Heart right ventricle (tissue), 16 donors: Measurements from ENCODE around the gene CELA1. TPM values are rescaled to one million over a fixed set of nuclear protein-coding genes. Genes with fewer than 3 reads are reported as not detected.

Source experiments
- ATAC-seq, 8 donors: fragments of 200-7000 bp; cut with Tn5 transposase; one replicate each; pipeline ENCODE4 v1.9.1; 2020; ENCODE audit warnings: mild to moderate bottlenecking in 8 of 8, moderate library complexity in 8 of 8, moderate number of reproducible peaks in 1 of 8
- DNase-seq, 2 donors: peaks; one replicate each; pipeline ENCODE4 v3.0.0-alpha.2; 2020
- H3K27ac ChIP-seq, 10 donors: fragments of 200-600 bp; sonication (generic) in 2 of 10; one replicate each; pipeline versions ENCODE4 v1.5.0 to v1.8.0; 2020 to 2022; ENCODE audit warnings: mild to moderate bottlenecking in 3 of 10
- H3K27me3 ChIP-seq, 7 donors: fragments of 200-600 bp; one replicate each; pipeline ENCODE4 v1.8.0; 2021 to 2022; ENCODE audit warnings: mild to moderate bottlenecking in 2 of 7
- H3K36me3 ChIP-seq, 9 donors: fragments of 200-600 bp; sonication (generic) in 1 of 9; one replicate each; pipeline versions ENCODE4 v1.5.0 to v1.8.0; 2020 to 2022; ENCODE audit warnings: mild to moderate bottlenecking in 2 of 9
- H3K4me1 ChIP-seq, 9 donors: fragments of 200-600 bp; sonication (generic) in 1 of 9; one replicate each; pipeline versions ENCODE4 v1.5.0 to v1.8.0; 2020 to 2022; ENCODE audit warnings: mild to moderate bottlenecking in 4 of 9
- H3K4me3 ChIP-seq, 10 donors: fragments of 200-600 bp; sonication (generic) in 2 of 10; one replicate each; pipeline versions ENCODE4 v1.5.0 to v1.8.0; 2020 to 2022; ENCODE audit warnings: mild to moderate bottlenecking in 7 of 10, moderate library complexity in 2 of 10
- H3K9me3 ChIP-seq, 11 donors: fragments of 200-600 bp in 10 of 11; sonication (generic) in 2 of 11; one replicate each; pipeline versions ENCODE4 v1.5.0 to v1.8.0; 2013 to 2022; ENCODE audit warnings: mild to moderate bottlenecking in 2 of 11, control low read depth in 1 of 11, moderate library complexity in 1 of 11
- WGBS, 2 donors: extraction: QIAGEN DNeasy Blood & Tissue Kit; methylation state at CpG; one replicate each; pipeline ENCODE4 v1.1.7; 2013; ENCODE audit warnings: inconsistent platforms in 1 of 2; 5-methylcytosine and 5-hydroxymethylcytosine counted together
- intact Hi-C, 10 donors: fragments of 100-400 bp; cut with DNase I; formaldehyde crosslinking; loops; one replicate each; pipeline versions ENCODE4 v1.11.1 to v1.14.2; 2022
- polyA plus RNA-seq, 2 donors: library from polyadenylated mRNA; stranded (reverse); fragments of 200-250 nt; gene quantifications; one replicate each; pipeline ENCODE4 v1.2.3, GENCODE V29; 2013
- total RNA-seq, 10 donors: library from RNA; stranded (reverse); fragmentation: NEBNext Ultra II Directional in 3 of 10; extraction: Animal tissue kit (Norgen Biotek cat#: 25700) in 3 of 10; gene quantifications; one replicate each; pipeline versions ENCODE4 v1.2.1 to v1.2.4, GENCODE V29; 2021 to 2023
- TF ChIP-seq, protein P1 (sequence below), 9 donors: fragments of 200-600 bp; sonication (generic) in 2 of 9; IDR thresholded peaks; one replicate each; pipeline versions ENCODE4 v1.5.0 to v1.8.0; 2021 to 2022; ENCODE audit warnings: antibody characterized with exemption in 9 of 9, mild to moderate bottlenecking in 5 of 9, moderate library complexity in 1 of 9
- donor health status: Arrhythmogenic right ventricular cardiomyopathy.
- donor health status: ischemic (EF 13 %, LVEDD 7.1; RV severe dilation, severe dysfunction).
- donor health status: healthy with polysubstance abuse.
- donor health status: DM: no; HTN: yes; CAD: no.
- donor health status: DM: no; HTN: no; CAD: no.
- donor health status: ischemic (EF 25% LVEDD 6.9; RV normal size, moderate dysfunction).
- donor health status: ischemic (EF 25% LVEDD 5.7; RV mildly dilated, moderate dysfunction).
- donor health status: healthy.
- donor health status: DM: yes; HTN: yes; CAD: no.
- donor health status: Ischemic cardiomyopathy.
- donor health status: ischemic (EF 35%, LVEDD 5.7; RV mildly dilated, moderate dysfunction).
- donor health status: nonischemic (EF 11% LVEDD 7.7; RV severe dilation, severe dysfunction).
- donor health status: DM: yes; HTN: yes; CAD: no.
- donor health status: PGD.
- donor health status: ischemic (EF 29% LVEDD 5.4; RV normal size, mild dysfunction).
- donor health status: nonischemic (EF 23%, LVEDD 6.1; RV moderate dilation, normal function).

CELA1 gene
- total and polyA plus RNA-seq, 12 donors = not detected

- Histone ChIP-seq H3K27ac (peak overlapping the region in 1 of 10 donors; percentile 56), H3K4me3 (no peak overlapping the region), H3K36me3 (no peaks in the 10 kb centered on the region), H3K4me1 (peaks cover 0 to 31% (median 3%) of the 10 kb centered on the region in 9 donors), H3K27me3 (no peaks in the 10 kb centered on the region), H3K9me3 (no peaks in the 10 kb centered on the region)
- ATAC-seq (no peak), DNase-seq (no peak)
- TF ChIP-seq, protein P1, sequence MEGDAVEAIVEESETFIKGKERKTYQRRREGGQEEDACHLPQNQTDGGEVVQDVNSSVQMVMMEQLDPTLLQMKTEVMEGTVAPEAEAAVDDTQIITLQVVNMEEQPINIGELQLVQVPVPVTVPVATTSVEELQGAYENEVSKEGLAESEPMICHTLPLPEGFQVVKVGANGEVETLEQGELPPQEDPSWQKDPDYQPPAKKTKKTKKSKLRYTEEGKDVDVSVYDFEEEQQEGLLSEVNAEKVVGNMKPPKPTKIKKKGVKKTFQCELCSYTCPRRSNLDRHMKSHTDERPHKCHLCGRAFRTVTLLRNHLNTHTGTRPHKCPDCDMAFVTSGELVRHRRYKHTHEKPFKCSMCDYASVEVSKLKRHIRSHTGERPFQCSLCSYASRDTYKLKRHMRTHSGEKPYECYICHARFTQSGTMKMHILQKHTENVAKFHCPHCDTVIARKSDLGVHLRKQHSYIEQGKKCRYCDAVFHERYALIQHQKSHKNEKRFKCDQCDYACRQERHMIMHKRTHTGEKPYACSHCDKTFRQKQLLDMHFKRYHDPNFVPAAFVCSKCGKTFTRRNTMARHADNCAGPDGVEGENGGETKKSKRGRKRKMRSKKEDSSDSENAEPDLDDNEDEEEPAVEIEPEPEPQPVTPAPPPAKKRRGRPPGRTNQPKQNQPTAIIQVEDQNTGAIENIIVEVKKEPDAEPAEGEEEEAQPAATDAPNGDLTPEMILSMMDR (IDR thresholded peaks at IDR 0.05) = no peak
- 82 to 83% methylated on average over 4 of the region's 4 CpGs for WGBS, 2 donors
- intact Hi-C loops = no loop called here
Observed at GRCh38 chr12:51369581-51369980, 23.1 kb upstream of the CELA1 start.

- TF ChIP-seq, protein P1 (IDR thresholded peaks at IDR 0.05) = no peak
- WGBS, 2 donors = 57 to 65% methylated on average over 17 of the region's 17 CpGs
- intact Hi-C loops = no loop called here
- H3K4me3 ChIP-seq = no peak overlapping the region
- H3K27me3 ChIP-seq = no peaks in the 10 kb centered on the region
- ATAC-seq (peak in 7 of 8 donors; percentile 43 to 77 (median 64)), DNase-seq (peak; percentile 17 to 31)
- H3K36me3 ChIP-seq = no peaks in the 10 kb centered on the region
- H3K9me3 ChIP-seq = no peaks in the 10 kb centered on the region
- H3K4me1 ChIP-seq = peaks cover 0 to 31% (median 3%) of the 10 kb centered on the region in 9 donors
- peak overlapping the region in 1 of 10 donors; percentile 56 for H3K27ac ChIP-seq
Observed at GRCh38 chr12:51368640-51369517, 22.4 kb upstream of the CELA1 start.

DNA sequence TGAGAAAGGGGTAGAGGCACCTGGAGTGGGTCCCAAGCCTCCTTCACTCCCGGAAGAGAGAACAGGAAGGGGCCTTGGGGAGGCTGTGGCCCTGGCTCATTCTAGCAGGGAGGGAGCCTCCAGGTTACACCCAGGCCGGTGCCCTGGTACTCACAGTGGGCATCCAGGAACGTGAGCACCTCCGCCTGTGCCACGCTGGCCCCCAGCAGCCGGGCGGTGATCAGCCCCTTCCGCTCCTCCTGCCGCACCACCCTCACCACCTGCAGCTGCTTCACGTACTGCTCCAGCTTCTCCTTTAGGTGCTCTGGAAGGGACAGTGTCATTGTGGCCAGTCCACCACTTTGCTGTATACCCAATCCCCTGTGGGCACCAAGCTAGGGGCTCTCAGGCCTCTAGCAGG, 18.8 kb upstream of the CELA1 start:
- Histone ChIP-seq H3K4me1 (peaks cover 0 to 20% (median 0%) of the 10 kb centered on the region in 9 donors), H3K36me3 (no peaks in the 10 kb centered on the region), H3K27me3 (peaks cover 0 to 3% (median 0%) of the 10 kb centered on the region in 7 donors), H3K27ac (no peak overlapping the region), H3K4me3 (no peak overlapping the region), H3K9me3 (no peaks in the 10 kb centered on the region)
- DNase-seq (no peak), ATAC-seq (peak in 1 of 8 donors; percentile 8)
- 93 to 96% methylated on average over 10 of the region's 10 CpGs for WGBS, 2 donors
- intact Hi-C loops = no loop called here
- TF ChIP-seq, protein P1 (IDR thresholded peaks at IDR 0.05) = no peak

GRCh38 chr12:51364001-51364400, 17.5 kb upstream of the CELA1 start:
- no peak overlapping the region for H3K27ac ChIP-seq

More at GRCh38 chr12:51364001-51364400, 17.5 kb upstream of the CELA1 start:
- WGBS, 2 donors = 88 to 93% methylated on average over 11 of the region's 11 CpGs
- no peak for ATAC-seq
- intact Hi-C loops = no loop called here
- TF ChIP-seq, protein P1 (IDR thresholded peaks at IDR 0.05) = no peak
- H3K27me3 ChIP-seq = peaks cover 0 to 4% (median 0%) of the 10 kb centered on the region in 7 donors
- peaks cover 0 to 12% (median 0%) of the 10 kb centered on the region in 9 donors for H3K4me1 ChIP-seq
- no peaks in the 10 kb centered on the region for H3K36me3 ChIP-seq
- H3K4me3 ChIP-seq = no peak overlapping the region
- no peak for DNase-seq
- no peaks in the 10 kb centered on the region for H3K9me3 ChIP-seq
